GM12873 (cell line): ENCODE data around the gene TRIM45.

Source experiments
- TF ChIP-seq, protein P1 (sequence below): IDR thresholded peaks from 2 replicates; pipeline ENCODE4 v1.5.1; 2012; ENCODE audit warnings: low read depth, mild to moderate bottlenecking, moderate library complexity, low read length, control low read depth; ENCODE audit not compliant: insufficient read depth; ENCODE audit errors: missing control alignments

TRIM45 gene

DNA sequence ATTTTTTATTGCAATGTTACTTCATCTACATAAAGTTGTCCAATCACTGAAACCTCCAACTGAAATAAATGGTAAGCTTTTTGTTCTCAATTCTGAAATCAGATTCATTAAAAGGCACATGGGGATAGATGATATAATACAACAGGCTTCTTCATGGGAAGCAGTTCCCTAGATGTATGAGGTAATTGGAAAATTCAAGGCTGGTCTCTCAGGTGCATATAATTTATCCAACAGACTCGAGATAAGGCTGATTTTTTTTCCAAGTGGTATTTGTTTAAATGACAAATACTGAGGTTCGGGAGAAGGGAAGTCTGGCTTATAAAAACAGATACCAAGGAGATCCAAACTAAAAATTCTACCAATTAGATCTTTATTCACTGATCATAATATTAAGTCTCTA lies 14.2 kb downstream of the TRIM45 start:
- TF ChIP-seq, protein P1, sequence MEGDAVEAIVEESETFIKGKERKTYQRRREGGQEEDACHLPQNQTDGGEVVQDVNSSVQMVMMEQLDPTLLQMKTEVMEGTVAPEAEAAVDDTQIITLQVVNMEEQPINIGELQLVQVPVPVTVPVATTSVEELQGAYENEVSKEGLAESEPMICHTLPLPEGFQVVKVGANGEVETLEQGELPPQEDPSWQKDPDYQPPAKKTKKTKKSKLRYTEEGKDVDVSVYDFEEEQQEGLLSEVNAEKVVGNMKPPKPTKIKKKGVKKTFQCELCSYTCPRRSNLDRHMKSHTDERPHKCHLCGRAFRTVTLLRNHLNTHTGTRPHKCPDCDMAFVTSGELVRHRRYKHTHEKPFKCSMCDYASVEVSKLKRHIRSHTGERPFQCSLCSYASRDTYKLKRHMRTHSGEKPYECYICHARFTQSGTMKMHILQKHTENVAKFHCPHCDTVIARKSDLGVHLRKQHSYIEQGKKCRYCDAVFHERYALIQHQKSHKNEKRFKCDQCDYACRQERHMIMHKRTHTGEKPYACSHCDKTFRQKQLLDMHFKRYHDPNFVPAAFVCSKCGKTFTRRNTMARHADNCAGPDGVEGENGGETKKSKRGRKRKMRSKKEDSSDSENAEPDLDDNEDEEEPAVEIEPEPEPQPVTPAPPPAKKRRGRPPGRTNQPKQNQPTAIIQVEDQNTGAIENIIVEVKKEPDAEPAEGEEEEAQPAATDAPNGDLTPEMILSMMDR: no peak

DNA sequence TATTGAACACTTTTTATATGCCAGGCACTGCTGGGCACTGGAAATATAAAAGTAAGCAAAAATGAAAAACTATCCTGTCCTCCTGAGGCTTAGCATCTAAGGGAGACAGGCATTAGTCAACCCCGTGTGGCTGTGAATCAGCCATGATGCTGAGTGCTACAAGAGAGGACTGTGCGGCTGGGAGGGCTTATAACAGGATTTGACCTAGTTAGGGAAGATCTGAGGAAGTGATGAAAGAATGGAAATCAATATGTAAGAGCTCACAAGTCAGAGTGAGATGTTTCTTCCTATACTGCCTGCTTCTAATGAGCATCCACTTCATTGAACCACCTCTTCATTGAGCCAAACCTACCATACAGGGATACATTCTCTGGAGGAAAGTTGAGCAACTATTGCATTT lies 15.1 kb downstream of the TRIM45 start:
- TF ChIP-seq, protein P1: no peak

DNA sequence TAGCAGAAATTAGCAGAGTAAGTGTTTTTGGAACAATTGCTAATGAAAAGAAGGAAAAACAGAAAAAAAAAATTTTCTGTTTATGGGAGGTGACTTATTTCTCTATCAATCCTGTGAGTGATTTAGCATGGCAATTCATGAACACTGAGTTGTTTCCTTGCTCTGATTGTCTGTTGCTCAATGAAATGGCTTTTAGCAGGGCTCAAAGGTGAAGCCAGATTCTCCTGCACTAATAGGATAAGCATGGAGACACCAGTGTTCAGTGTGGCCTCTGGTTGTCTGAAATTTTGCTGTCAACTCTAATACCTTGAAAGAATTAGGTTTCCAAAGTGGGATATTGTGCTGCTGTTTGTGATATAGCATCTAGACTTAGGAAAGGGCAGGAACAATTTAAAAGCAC lies 15.8 kb downstream of the TRIM45 start:
- TF ChIP-seq, protein P1: no peak

- TF ChIP-seq, protein P1: no peak
These were observed 16.6 kb downstream of the TRIM45 start for GRCh38 chr1:117104986-117105385.

DNA sequence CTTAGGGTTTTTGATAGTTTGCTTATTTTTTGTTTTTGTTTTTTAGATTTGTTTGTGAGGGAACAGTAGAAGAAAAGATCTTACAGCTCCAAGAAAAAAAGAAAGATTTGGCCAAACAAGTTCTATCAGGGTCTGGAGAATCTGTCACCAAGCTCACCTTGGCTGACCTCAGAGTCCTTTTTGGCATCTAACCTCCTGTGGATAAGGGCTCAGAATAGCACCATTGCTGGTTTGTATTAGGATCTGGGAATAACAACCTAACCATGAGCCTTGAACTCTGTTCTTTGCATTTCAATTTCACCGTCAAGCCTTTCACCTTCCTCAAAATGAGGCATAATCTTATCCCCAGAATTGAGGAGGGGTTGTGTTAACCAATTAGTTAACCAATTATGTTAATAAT lies 20.2 kb downstream of the TRIM45 start:
- TF ChIP-seq, protein P1: no peak

DNA sequence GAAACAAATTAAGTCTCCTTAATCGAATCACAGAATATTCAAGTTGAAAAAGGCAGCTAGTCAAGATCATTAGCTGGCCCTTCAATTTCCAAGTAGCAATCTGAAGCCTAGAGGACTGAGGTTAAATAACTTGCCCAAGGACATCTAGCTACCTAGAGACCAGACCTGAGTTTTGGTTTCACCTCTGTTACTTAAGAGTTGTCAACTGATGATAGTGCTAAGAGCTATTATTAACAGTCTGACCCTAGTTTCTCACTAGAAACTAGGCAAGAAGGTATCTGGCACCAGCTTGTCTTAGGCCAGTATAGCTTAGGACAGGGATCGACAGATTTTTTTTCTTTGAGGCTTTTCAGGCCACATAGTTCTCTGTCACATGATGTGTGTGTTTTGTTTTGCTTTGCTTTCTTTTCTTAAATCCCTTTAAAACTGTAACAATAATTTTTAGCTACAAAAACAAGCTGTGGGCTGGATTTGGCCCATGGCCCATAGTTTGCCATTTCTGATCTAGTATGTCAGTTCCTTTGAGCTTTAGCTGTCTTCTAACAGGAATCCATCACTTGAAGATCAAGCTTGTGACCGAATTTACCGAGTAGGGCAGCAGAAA lies 23.2 kb downstream of the TRIM45 start:
- TF ChIP-seq, protein P1: no peak

- TF ChIP-seq, protein P1: no peak
These were observed 24.1 kb downstream of the TRIM45 start for GRCh38 chr1:117097443-117097842.
